Endothelial cell of umbilical vein (primary cell): ENCODE data around the gene ZFAND6. TPM values are rescaled to one million over a fixed set of nuclear protein-coding genes. Genes with fewer than 3 reads are reported as not detected.

ENCODE experiments used
- BruUV-seq: library from RNA; stranded (reverse); fragments of 400-500 nt; replicated peaks from 2 replicates; lab custom pipeline; 2021; lab: Mats Ljungman, UMichigan
- CTCF ChIA-PET: fragments of 300-600, 350-600 bp; sonication (Branson Sonifier 250); formaldehyde crosslinking; loops from one replicate; lab custom pipeline; 2021; ENCODE audit warnings: antibody characterized with exemption, inconsistent platforms; lab: Charles Lee
- POLR2A ChIA-PET: fragments of 300-600, 350-600 bp; sonication (Branson Sonifier 250); formaldehyde crosslinking; loops from one replicate; lab custom pipeline; 2021; ENCODE audit warnings: antibody characterized with exemption, inconsistent platforms; lab: Charles Lee
- DNase-seq: peaks from one replicate; pipeline ENCODE4 v3.0.0-alpha.2; 2011; ENCODE audit warnings: low read depth, low spot score
- FAIRE-seq: peaks from 2 replicates; lab custom pipeline; 2011; peaks lifted over from hg19 to GRCh38; lab: Jason Lieb, UNC
- H2AFZ ChIP-seq: 2 replicates; pipeline ENCODE4 v1.6.0; 2012; ENCODE audit warnings: low read depth, low read length, control low read depth, inconsistent platforms
- H3K27ac ChIP-seq: 2 replicates; pipeline ENCODE4 v1.5.1; 2011; ENCODE audit warnings: low read depth, mild to moderate bottlenecking, control low read depth, low read length, moderate library complexity; ENCODE audit not compliant: insufficient read depth
- H3K27me3 ChIP-seq, 2 experiments: 2 replicates each; pipeline versions ENCODE4 v1.6.0 to v1.6.1; 2011; ENCODE audit warnings: low read length in 2 of 2, mixed read lengths in 1 of 2; ENCODE audit not compliant: control insufficient read depth in 2 of 2, insufficient read depth in 2 of 2
- H3K36me3 ChIP-seq, 2 experiments: 2 replicates in 1 of 2; 3 replicates in 1 of 2; pipeline ENCODE4 v1.5.1; 2011; ENCODE audit warnings: low read length in 2 of 2, mild to moderate bottlenecking in 1 of 2, moderate library complexity in 1 of 2; ENCODE audit not compliant: control insufficient read depth in 2 of 2, insufficient read depth in 2 of 2; ENCODE audit errors: extremely low read depth in 1 of 2
- H3K4me1 ChIP-seq: 3 replicates; pipeline ENCODE4 v1.5.1; 2011; ENCODE audit warnings: mild to moderate bottlenecking, low read length; ENCODE audit not compliant: control insufficient read depth, insufficient read depth; ENCODE audit errors: extremely low read depth
- H3K4me2 ChIP-seq: 2 replicates; pipeline ENCODE4 v1.6.1; 2011; ENCODE audit warnings: low read length, control low read depth, mixed read lengths; ENCODE audit not compliant: insufficient read depth
- H3K4me3 ChIP-seq, 3 experiments: fragments of 200-600 bp in 1 of 3; sonication (generic), shearing (Covaris generic) in 1 of 3; replicated peaks in 1 of 3; 2 replicates each; pipeline ENCODE4 v1.5.1; 2011 to 2016; ENCODE audit warnings: control low read depth in 3 of 3, low read length in 3 of 3, mild to moderate bottlenecking in 2 of 3, inconsistent platforms in 1 of 3, low read depth in 1 of 3, moderate library complexity in 1 of 3; ENCODE audit not compliant: insufficient read depth in 1 of 3
- H3K79me2 ChIP-seq: 2 replicates; pipeline ENCODE4 v1.6.0; 2012; ENCODE audit warnings: low read length, inconsistent platforms; ENCODE audit not compliant: control insufficient read depth, insufficient read depth
- H3K9ac ChIP-seq: replicated peaks from 2 replicates; pipeline ENCODE3; 2011; ENCODE audit warnings: low read length, control low read depth; ENCODE audit not compliant: insufficient read depth; ENCODE audit errors: extremely low read depth
- H3K9me1 ChIP-seq: replicated peaks from 3 replicates; pipeline ENCODE4 v1.6.0; 2011; ENCODE audit warnings: mild to moderate bottlenecking, low read length; ENCODE audit not compliant: control insufficient read depth, insufficient read depth; ENCODE audit errors: extremely low read depth
- H3K9me3 ChIP-seq: replicated peaks from 2 replicates; pipeline ENCODE4 v1.5.1; 2012; ENCODE audit warnings: low read length, inconsistent platforms; ENCODE audit not compliant: control insufficient read depth, insufficient read depth
- H4K20me1 ChIP-seq: replicated peaks from 2 replicates; pipeline ENCODE3; 2011; ENCODE audit warnings: mild to moderate bottlenecking, low read length; ENCODE audit not compliant: control insufficient read depth, insufficient read depth; ENCODE audit errors: extremely low read depth
- CTCF ChIP-seq, 2 donors: IDR thresholded peaks; 1 replicate in 1 of 2; 2 replicates in 1 of 2; pipeline ENCODE4 v1.5.1; 2011; ENCODE audit warnings: low read length in 2 of 2, mild to moderate bottlenecking in 2 of 2, moderate library complexity in 2 of 2, control low read depth in 1 of 2, inconsistent platforms in 1 of 2, low read depth in 1 of 2; ENCODE audit not compliant: insufficient read depth in 1 of 2; ENCODE audit errors: extremely low read depth in 1 of 2
- EZH2 ChIP-seq: IDR thresholded peaks from 2 replicates; pipeline ENCODE4 v1.6.1; 2012; ENCODE audit warnings: borderline replicate concordance, low read depth, mild to moderate bottlenecking, moderate library complexity, low read length, inconsistent platforms; ENCODE audit not compliant: severe bottlenecking
- FOS ChIP-seq: IDR thresholded peaks from 2 replicates; pipeline ENCODE4 v1.6.1; 2011; ENCODE audit warnings: mild to moderate bottlenecking, low read length, moderate library complexity, borderline replicate concordance; ENCODE audit not compliant: insufficient read depth
- GATA2 ChIP-seq: IDR thresholded peaks from 2 replicates; pipeline ENCODE4 v1.7.0; 2011; ENCODE audit warnings: low read depth, mild to moderate bottlenecking, moderate library complexity, mixed read lengths, low read length; ENCODE audit not compliant: insufficient read length, insufficient read depth
- JUN ChIP-seq: IDR thresholded peaks from 2 replicates; pipeline ENCODE4 v1.6.1; 2011; ENCODE audit warnings: borderline replicate concordance, low read depth; ENCODE audit not compliant: insufficient read length, insufficient read depth
- MAX ChIP-seq: IDR thresholded peaks from 2 replicates; pipeline ENCODE4 v1.6.1; 2011; ENCODE audit not compliant: insufficient read depth, insufficient read length
- MYC ChIP-seq: IDR thresholded peaks from one replicate; pipeline ENCODE4 v1.6.1; 2011; ENCODE audit warnings: mild to moderate bottlenecking, low read depth, low read length
- POLR2A ChIP-seq: IDR thresholded peaks from 2 replicates; pipeline ENCODE4 v1.6.1; 2012; ENCODE audit warnings: low read depth, mild to moderate bottlenecking, control low read depth, low read length
- POLR2AphosphoS5 ChIP-seq: IDR thresholded peaks from 2 replicates; pipeline ENCODE4 v1.6.1; 2012; ENCODE audit warnings: low read depth, mild to moderate bottlenecking, control low read depth, low read length, moderate library complexity; ENCODE audit not compliant: insufficient read depth
- dilution Hi-C: fragments of 300-500 bp; cut with MboI; formaldehyde crosslinking; loops from one replicate; pipeline ENCODE4 v1.15.0; 2019; ENCODE audit warnings: low sequenced_read_pairs; ENCODE audit not compliant: extremely low pct_ligation_motif_present
- intact Hi-C: fragments of 100-400 bp; cut with micrococcal nuclease; formaldehyde crosslinking; loops from one replicate; pipeline ENCODE4 v1.10.0; 2022
- polyA plus RNA-seq, 4 experiments: library from polyadenylated mRNA; depleted of rRNA in 3 of 4; stranded (reverse) in 3 of 4; unstranded in 1 of 4; fragments of >200 nt; gene quantifications; 2 replicates each; pipeline versions ENCODE4 v1.2.1 to v1.2.3, GENCODE V29; 2011 to 2012; ENCODE audit warnings: missing spikeins in 1 of 4
- total RNA-seq: library from RNA; stranded (reverse); gene quantifications from 2 replicates; pipeline ENCODE4 v1.2.3, GENCODE V29; 2021

Gene ZFAND6
- total and polyA plus RNA-seq, 2 donors (not counting 3 experiments of a cell fraction or from before 2014, with no cell fraction given): 50.3 to 97.9 TPM

- H3K9me3 ChIP-seq: no peaks in the 10 kb centered on the region
- no peak overlapping the region for H2AFZ ChIP-seq
- no peaks in the 10 kb centered on the region for H3K9me1 ChIP-seq
- H3K4me3 ChIP-seq: no peak overlapping the region
- H3K9ac ChIP-seq: no peak overlapping the region
- no peaks in the 10 kb centered on the region for H3K27me3 ChIP-seq
- ChIA-PET POLR2A (no interaction called here), CTCF (interaction anchor here (1.5 kb wide), 1 partner anchor 32 kb away, joined by 5 read pairs; the partner anchor contains the start of gene FAH)
- no peak overlapping the region for H3K4me2 ChIP-seq
- dilution Hi-C loops (no loop called here), intact Hi-C loops (no loop called here)
- H3K27ac ChIP-seq: no peak overlapping the region
- no peak for TF ChIP-seq JUN
- no peak for TF ChIP-seq MYC
- no peak for TF ChIP-seq GATA2
- no peak for TF ChIP-seq POLR2AphosphoS5
- no peak for TF ChIP-seq EZH2
- no peak for TF ChIP-seq MAX
- TF ChIP-seq FOS: no peak
- no peak for TF ChIP-seq CTCF (IDR thresholded peaks at IDR 0.05; ENCODE audit: extremely low read depth in 1 of 2, insufficient read depth in 1 of 2, low read depth in 1 of 2, low read length in 2 of 2)
- TF ChIP-seq POLR2A: no peak
- FAIRE-seq (no peak), DNase-seq (no peak)
- H3K36me3 ChIP-seq: no peaks in the 10 kb centered on the region
- BruUV-seq: no TSS peak
- no peaks in the 10 kb centered on the region for H3K79me2 ChIP-seq
- H4K20me1 ChIP-seq: no peaks in the 10 kb centered on the region
- H3K4me1 ChIP-seq: peaks cover 22% of the 10 kb centered on the region
These were observed 125.7 kb downstream of the ZFAND6 start for GRCh38 chr15:80185152-80185551.
